Stimulated activated CD4-positive, alpha-beta T cell treated with anti-CD3 and anti-CD28 coated beads, Interleukin-2, amount 100 ng/mL, for 48 hours (primary cell): ENCODE measurements around the gene TMEM63C.
"Not testable (repeated sequence)": the region's sequence is repeated elsewhere in the genome, so short reads cannot be mapped to it uniquely, and the experiment has no call there.

Source experiments
- DNase-seq, 2 donors: peaks; one replicate each; pipeline ENCODE4 v3.0.0-alpha.2; 2020

The TMEM63C gene

DNA sequence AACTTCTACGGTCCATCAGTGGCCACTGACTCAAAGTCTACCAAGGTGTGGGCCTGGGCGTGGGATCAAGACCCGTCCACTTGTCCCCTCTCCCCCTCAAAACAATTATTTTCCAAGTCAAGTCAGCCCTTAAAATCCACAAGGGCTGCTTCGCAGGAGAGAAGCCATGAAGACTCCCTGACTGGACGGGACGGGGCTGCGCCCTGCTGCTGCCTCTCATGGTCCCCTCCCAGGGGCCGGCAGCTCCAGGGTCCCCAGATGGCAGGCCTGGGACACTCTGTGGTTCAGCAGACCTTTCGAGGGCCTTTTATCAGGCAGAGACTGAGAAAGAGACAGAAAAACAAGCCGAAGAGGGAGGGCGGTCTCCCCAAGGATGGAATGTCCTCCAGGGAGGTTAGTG is 78.6 kb downstream of the TMEM63C start:
- DNase-seq = no peak

DNA sequence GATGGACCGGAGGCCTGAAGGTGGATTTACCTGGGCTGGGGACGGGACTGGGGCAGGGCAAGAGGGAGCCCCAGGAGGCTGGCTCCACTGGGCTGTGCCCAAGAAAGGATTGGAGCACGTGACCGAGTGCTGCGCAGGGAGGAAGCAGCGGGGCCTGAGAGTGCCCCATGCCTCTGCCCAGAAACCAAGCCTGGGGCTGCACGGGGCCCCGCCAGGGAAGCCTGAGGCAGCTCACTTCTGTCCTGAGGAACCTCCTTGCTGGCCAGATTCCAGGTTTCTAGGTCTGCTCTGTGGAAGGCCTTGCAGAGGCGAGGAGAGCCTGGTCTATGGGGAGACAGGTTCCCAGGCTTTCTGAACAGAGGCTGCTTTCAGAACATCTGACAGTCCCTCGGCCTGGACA is 79.0 kb downstream of the TMEM63C start:
- no peak for DNase-seq

DNA sequence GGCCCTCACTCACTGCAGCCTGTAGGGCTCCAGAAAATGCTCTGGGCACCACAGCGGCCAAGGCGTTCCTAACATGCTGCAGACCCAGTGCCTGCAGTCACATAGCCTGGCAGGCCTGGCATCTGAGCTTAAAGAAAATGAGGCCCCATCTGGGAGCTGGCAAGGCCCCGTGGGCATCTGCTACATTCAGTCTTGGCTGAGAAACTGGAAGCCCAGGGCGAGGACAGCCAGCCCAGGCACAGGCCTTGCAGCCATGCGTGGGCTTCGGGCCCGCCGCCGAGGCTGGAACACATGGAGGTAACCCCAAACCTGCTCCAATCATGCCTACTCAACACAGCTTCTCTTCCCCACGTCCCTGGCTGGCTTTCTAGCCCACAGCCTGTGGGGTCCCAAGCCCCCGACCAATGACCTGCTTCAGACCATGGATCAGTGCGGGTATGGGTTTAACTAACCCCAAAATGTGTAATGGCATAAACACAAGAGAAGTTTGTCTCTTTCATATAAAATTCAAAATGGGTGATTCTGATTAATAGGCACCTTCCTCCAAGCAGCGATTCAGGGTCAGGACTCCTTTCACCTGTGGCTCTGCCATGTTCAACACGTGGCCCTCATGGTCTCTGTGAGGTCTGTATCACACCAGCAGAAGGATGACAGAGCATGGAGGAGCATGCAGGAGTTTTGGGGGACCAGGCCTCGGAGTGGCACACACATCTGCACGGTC is 83.0 kb downstream of the TMEM63C start:
- no peak for DNase-seq

DNA sequence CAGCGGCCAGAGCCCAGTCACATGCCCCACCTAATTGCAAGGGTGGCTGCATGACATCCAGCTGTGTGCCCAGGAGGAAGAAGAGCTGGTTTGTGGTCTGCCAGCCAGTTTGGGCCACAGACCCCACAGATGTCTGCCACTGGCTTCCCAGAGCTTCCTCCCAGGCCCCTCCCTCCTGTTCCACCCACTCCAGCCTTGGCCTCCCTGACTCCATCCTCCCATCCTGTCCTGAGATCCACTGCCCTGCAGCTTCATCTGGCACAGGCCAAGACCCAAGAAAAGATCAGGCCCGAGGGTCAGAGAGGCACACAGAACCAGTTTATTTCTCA is 83.6 kb downstream of the TMEM63C start:
- DNase-seq = no peak

DNA sequence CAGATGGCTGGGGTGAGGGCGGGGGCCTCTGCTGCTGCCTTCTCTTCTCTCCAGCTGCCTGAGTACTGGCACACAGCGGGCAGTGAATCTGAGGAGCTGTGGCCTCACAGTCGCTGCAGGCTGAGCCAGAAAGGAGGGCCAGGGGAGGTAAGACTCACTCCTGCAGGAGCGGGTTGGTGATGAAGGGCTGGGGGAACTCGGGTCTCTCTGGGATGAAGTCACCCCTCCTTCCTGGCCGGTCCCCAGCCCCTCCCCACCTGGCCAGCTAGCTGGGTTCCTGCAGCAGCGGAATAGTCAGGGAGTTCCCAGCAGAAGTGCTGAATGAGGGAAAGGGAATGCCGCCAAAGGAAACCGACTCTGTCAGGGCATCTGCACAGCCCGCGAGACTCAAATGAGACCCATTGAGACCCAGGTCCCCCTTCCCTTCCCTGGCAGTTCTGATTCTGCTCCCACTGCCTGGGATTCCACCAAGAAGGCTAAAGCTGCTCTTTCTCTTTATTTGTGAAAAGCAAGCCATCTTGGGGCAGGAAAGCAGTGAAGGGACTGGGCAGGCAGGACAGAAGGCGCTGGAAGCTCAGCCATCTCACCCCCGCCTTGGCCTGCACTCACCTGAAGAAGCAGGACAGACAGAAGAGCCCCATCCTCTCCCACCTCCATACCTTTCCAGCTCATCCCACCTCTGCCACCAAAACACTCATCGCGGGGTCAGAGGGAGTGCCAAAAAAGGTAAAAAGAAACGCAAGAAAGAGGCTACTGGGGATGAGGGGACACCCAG is 84.2 kb downstream of the TMEM63C start:
- DNase-seq = no peak

DNA sequence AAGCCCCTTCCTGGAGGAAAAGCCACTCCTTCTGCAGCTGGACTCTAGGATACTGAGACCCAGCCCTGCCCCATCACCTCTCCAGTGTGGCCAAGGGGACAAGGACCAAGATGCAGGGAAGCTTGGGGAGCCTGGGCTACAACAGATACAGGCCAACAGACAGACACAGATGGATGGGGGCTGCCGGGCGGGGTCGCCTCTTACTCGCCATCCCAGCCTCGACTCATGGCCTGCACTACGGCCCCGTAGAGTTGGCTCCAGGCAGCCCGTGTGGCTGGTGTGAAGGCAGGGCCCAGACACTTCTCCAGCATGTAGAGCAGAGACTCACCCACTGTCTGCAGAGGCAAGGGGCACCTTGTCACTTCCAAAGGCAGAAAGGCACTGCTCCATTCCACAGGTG is 84.7 kb downstream of the TMEM63C start:
- DNase-seq = no peak

DNA sequence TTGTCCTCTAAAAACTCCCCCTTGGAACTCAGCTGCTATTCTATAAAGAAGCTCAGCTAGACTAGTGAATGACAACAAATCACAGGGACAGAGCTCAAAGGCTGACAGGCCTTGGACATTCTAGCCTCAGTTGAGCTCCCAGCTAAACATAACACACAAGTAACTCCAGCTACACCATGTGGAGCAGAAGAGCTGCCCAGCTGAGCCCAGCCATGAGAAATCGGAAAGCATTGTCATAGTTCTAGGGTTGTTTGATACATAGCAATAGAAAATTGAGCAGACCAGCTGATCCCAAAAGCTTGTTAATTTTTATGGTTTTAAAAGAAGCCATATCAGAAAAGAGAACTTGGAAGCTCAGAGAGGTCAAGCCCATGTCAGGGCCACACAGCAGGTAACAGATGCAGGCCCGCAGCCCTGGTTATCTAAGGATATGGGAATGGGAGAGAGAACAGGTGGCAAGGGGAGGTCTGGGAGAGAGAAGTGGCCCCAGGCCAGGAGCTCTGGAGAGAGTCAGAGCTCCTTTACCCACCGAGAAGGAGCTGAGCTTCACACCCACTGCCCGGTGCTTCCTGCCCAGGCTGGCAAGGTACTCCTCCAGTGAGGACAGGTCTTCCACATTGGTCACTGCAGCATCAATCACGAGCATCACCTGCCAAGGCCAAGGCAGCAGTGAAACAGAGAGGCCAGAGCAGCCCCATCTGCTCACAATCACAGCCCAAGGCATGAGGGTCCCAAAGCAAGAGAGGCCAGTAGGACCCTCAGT is 86.5 kb downstream of the TMEM63C start:
- no peak for DNase-seq

DNA sequence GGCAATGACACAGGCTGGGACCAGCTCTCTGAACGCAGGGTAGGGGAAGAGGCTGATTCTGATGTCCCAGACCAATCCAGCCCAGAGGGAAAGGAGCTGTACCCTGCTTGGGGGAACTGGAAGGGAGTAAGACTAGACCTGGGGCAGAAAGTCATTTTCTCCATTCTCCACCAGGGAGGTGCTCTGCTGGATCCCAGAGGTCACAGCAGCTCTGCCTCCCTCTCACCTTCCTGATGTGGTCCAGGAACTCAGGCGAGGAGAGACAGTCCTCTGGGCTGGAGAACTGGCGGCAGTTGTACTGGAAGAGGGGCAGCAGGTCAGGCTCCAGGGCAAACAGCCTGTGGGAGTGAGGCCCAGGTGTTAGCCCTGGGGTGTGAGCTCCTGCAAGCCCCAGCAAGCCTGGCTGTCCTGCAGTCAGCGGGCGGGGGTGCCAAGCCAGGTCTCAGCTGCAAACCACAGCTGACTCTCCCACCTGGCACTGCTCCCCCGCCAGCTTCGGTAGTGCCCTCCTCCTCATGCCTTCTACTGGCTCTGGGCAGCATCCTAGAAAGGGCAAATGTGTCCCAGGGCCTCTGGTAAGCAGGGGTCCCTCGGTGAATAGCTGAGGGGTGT is 87.5 kb downstream of the TMEM63C start:
- DNase-seq = no peak

DNA sequence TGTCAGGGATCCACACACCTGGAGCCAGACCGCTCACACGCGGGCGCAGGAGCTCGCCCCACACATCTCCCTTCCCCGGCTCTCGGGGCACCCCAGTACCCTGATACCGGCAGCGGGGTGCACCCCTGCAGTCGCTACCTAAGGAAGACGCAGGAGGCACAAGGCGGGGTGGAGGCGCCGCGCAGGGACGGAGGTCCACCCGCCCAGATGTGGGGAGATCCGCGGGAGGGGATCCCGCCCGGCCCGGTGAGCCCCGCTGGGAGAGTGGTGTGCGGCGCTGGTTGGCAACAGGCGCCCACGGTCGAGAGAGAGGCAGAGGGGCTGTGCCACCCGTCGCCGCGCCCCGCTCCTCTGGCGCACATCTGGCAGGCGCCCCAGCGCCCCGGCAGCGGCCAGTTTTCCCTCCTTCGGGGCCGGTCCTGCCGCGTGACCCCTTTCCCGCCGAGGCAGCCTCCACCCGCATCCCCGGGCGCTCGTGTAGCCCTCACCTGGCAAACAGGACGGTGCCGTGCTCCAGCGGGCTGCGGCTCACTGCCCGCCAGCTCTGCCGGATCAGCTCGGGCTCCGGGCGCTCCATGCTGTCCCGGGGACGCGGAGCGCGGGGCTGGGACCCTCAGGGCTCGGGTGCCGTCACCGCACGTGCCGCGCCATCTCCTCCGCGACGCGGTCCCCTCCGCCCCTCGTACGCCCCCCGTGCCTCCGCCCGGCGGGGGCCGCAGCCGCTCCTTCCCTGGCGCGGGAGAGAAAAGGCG is 88.9 kb downstream of the TMEM63C start:
- DNase-seq = no peak

DNA sequence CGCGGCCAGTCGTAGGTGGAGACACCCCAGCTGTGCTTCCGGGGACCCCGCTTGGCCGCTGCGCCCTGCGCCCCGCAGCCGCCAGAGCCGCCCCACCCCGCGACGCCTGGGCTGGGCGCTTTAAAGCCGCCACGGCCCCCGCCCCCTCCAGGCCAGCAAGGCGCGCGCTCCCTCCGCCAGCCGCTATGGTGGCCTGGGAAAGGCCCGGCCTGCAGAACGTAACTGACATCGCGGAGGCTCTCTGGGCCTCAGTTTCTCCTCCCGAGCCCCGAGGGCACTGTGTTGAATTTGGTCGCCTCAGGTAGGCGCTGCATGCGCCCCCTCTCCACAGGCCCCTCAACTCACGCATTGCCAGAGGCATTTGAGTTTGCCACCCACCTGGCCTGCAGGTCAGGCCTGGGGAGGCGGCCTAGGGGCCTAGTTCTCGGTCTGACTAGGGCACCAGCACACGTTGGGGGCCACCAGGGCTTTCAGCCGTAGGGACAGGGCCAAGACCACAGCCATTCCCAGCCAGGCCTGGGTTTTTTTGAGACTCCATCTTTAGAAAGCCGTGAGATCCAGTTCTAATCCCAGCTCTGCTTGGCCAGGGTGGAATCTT is 89.6 kb downstream of the TMEM63C start, which contains the start of gene NGB:
Gene NGB (minus strand): TSS at position 94 of the 598 bp plus-strand sequence. CDS start 269 bp downstream, outside the sequence.
- no peak for DNase-seq

DNA sequence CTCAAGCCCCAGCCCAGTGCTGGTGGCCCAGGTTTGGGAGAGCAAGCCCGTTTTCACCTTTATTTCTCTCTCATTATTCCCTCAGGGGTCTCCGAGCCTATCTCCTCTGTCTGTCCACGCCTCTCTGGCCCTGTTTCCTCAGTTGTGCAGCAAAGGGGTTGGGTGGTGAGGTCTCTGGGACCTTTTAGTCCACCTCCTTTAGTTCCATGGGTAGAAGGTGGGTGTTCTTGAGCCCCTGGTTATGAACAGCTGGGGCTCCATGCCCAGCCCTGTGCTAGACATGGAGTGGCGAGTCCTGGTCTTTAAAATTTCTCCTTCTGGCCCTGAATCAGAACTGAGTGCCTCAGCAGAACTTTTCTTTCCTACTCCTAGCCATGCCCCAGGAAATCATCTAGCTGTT is 90.7 kb downstream of the TMEM63C start:
- DNase-seq = no peak

DNA sequence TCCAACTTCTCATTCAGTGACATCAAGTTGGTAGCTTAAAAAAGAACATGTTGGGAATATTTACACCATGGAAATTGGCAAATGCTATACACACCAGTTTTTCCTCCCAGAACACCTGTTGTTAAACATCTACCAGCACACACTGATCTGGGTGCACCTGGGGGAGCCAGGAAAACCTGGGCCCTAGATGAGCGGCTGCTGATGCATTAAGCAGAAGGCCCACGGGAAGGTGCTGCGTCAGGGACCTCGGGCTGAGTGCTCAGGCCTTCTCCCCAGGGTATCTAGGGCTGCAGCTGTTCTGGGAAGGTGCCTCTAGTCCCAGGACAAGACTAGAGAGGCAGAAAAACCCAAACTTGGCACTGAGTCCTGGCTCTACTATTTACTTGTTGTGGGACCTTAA is 92.2 kb downstream of the TMEM63C start:
- DNase-seq = no peak

DNA sequence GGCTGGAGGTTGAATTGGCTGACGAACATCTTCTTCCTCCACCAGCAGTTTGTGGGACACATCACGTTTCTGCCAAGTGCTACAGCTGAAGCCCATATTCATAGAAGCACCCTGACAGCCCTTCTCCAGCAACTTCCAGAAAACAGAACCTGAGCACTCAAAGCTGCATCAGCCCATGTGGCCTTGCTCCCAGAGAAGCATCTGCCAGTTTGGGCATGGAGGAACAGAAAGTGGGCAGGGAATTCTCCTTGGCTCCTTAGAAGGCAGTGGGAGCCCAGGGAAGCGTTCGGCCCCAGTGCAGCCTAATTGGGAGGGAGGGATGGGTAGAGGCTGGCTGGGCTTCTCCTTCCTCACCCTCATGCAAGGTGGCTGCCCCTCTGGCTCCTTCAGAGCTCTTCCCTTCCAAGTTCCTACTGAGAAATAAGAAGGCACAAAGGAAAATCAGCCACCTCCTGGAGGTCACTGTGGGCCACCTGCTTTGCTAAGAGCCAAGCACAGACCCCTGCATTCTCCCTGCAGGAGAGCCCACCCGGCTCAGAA is 93.5 kb downstream of the TMEM63C start:
- DNase-seq = no peak

DNA sequence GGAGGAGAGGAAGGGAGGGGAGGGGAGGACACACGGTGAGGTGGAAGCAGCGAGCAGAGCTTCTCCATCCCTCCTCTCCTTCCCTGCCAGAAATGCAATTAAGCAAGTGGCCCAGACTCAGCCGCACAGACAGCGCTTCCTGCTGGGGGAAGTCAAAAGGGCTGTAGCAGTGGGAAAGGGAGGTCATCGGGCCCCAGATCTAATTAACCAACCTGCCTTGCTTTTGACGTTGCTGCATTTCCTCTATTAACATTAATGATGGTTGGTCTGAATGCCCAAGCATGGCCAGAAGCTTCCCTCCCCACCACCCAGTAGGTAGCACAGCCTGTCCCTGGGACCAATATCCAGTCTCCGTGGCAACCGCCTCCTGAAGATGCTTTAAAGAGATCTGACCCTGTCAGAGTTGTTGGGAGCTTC is 94.0 kb downstream of the TMEM63C start:
- DNase-seq = no peak

DNA sequence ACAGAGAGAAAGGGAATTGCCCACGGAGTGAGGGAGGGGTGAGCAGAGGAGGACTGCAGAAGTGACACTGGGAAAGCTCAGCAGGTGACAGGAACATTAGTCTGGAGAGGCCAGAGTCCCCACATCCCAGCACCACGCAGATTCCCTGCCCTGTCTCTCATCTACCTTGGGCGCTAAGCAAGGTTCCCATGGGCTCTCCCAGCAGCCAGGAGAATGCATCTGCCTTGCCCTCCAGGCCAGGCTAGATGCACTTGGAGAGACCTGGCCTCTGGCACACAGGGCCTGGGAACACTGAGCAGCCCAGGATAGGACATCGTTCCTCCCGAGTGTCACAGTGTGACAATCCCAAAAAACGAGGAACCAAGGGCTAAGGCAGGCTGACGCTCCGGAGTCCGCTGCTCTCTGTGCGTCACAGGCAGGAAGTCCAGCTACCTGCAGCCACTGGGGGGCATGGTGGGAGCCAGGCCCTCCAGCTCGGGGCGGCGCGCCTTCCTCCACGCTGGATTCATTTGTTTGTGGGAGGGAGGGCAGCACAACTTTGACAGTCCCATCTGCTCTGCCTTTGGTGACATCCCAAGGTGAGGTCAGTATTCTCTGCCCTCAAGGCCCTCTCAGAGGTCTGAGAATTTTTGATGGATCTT is 94.8 kb downstream of the TMEM63C start:
- no peak for DNase-seq

DNA sequence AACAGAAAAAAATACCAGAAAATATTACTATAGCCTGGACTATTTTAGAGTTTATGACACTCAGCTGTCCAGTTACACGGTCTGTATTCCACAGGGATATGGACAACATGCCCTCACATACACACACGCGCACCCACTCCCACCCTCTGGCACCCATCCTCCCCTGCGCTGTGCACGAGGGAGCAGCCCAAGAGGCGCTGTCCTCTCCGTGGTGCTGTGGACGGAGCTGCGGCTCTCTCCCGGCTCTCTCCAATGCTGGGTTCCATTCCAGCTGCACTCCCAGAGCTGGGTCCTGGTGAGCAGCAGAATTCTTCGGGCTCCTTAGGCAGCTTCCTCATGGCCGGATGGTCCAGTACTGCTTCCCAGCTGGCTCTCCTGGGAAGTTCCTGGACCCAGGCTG is 95.4 kb downstream of the TMEM63C start:
- no peak for DNase-seq

DNA sequence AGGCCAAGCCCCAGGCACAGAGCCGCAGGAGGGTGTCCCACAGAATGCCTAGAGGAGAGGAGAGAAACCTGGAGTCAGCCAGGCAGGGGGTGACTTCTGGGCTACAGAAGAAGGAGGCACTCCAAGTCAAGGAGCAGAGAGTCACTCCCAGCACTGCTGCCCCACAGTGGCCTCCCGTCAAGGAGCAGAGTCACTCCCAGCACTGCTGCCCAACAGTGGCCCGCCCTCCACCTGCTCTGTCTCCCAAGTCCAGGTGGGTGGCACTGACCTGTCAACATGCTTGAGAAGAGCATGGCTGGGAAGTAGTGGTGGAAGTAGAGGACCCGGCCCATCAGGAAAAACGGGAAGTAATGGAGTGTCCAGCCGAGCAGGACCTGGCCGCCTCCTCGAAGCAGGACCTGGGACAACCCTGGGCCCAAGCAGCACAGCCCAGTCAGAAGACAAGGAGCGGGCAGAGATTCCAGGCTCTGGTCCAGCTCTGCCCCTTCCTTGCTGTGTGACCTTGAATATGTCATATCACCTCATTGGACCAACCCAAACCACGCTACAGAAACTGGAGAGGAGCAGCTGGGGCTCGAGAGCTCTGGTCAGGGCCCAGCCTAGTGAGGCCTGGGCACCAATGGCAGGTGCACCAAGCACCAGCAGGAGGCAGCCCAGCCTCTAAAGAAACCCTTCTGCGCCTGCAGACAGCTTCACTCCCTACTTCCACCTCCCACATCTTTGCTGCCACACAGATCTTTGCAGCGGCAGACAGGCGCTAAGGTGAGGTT is 97.0 kb downstream of the TMEM63C start:
- DNase-seq = no peak

DNA sequence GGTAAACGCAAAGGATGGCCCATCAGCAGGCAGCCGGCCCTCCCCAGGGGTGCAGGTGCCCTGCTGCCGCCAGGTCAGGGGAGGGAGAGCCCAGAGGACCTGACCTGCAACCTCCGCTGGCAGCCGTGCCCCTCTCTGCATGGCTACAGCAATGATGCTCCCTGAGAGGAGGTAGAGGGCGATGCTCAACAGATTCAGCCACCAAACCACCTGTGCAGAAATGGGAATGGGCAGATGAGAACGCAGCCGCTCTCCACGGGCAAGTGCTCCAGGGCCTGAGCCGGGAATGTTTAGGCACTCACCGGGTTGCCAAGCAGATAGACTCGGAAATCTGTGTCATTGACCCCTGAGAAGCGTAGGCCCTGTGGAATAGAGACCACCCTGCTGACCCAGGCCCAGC is 98.1 kb downstream of the TMEM63C start:
- no peak for DNase-seq

DNA sequence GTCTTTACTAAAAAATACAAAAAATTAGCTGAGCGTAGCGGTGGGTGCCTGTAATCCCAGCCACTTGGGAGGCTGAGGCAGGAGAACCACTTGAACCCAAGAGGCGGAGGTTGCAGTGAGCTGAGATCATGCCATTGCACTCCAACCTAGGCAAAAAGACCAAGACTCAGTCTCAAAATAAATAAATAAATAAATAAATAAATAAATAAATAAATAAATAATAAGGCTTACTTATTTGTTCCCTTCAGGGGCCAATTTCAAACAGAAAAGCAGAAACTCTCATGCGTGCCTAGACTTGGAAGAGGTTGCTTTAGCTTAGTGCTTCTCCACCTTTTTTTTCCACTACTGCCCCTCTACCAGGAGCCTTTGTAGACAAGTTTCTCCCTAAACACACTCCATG is 99.3 kb downstream of the TMEM63C start:
- DNase-seq = not testable (repeated sequence)

DNA sequence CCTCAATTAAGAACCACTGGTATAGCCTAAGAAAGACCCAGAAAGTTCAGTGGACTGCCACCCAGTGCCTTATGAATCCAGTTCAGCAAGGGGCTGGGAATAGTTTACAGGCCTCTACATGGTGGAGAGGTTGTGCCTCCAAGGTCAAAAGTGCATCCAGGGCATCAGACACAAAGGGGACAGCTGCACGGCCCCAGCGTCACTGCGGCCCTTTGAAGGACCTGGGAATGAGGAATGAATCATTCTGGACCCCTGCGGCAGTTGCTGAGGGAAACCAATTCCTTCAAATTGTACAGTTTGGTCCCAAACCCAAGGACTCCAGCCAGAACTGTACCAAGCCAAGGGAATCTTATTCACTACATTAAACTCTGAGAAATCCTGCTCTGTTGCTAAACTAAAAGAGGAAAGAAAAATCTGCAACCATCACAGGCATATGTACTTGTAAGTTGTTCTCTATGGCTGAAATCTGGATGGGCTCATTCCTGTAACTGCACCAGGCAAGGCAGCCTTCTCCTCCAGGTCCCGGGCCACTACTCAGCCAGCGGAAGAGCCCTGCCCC is 100.3 kb downstream of the TMEM63C start:
- no peak for DNase-seq
